GM19193 (cell line): ENCODE results near the gene SCRG1.

Experiments
- POLR2A ChIP-seq: IDR thresholded peaks from 4 replicates; pipeline ENCODE4 v1.6.1; 2011; ENCODE audit not compliant: insufficient read depth, insufficient read length; ENCODE audit errors: extremely low read depth

The SCRG1 gene

GRCh38 chr4:173415885-173416653 lies 17.2 kb upstream of the SCRG1 start:
- TF ChIP-seq POLR2A: no peak

GRCh38 chr4:173415092-173415491 lies 16.2 kb upstream of the SCRG1 start:
- TF ChIP-seq POLR2A: no peak

- no peak for TF ChIP-seq POLR2A
Measured at GRCh38 chr4:173414456-173414855, 15.5 kb upstream of the SCRG1 start.

- TF ChIP-seq POLR2A: no peak
Measured at GRCh38 chr4:173413036-173413435, 14.1 kb upstream of the SCRG1 start.

GRCh38 chr4:173411106-173411693 lies 12.3 kb upstream of the SCRG1 start:
- no peak for TF ChIP-seq POLR2A

- TF ChIP-seq POLR2A: no peak
Measured at GRCh38 chr4:173410079-173410478, 11.2 kb upstream of the SCRG1 start.

- no peak for TF ChIP-seq POLR2A
Measured at GRCh38 chr4:173405840-173406606, 7.1 kb upstream of the SCRG1 start.

- TF ChIP-seq POLR2A: no peak
Measured at GRCh38 chr4:173404296-173404865, 5.5 kb upstream of the SCRG1 start.

- TF ChIP-seq POLR2A: no peak
Measured at GRCh38 chr4:173403051-173403450, 4.1 kb upstream of the SCRG1 start.

GRCh38 chr4:173401063-173401462 lies 2.1 kb upstream of the SCRG1 start:
- no peak for TF ChIP-seq POLR2A

- TF ChIP-seq POLR2A: no peak
Measured at GRCh38 chr4:173398220-173398619, 696 bp downstream of the SCRG1 start.

GRCh38 chr4:173397604-173398003 lies 1.3 kb downstream of the SCRG1 start:
- TF ChIP-seq POLR2A: no peak

GRCh38 chr4:173391701-173392100 lies 7.2 kb downstream of the SCRG1 start:
- no peak for TF ChIP-seq POLR2A

GRCh38 chr4:173386751-173387150 lies 12.2 kb downstream of the SCRG1 start:
- TF ChIP-seq POLR2A: no peak

- TF ChIP-seq POLR2A: no peak
Measured at GRCh38 chr4:173382349-173382748, 16.6 kb downstream of the SCRG1 start.
